HepG2 (cell line): ENCODE data around the gene VDR.

Experiments used
- ELF1 ChIP-seq: sonication (generic); formaldehyde crosslinking; IDR thresholded peaks from 2 replicates; pipeline ENCODE4 v1.4.0; 2020; ENCODE audit warnings: missing genetic modification reagents
- EZH2 ChIP-seq: conservative IDR thresholded peaks from 2 replicates; pipeline ENCODE4 v1.6.1; 2012; ENCODE audit warnings: mild to moderate bottlenecking, low read depth, low read length, moderate library complexity
- FOXM1 ChIP-seq: sonication (generic); formaldehyde crosslinking; IDR thresholded peaks from 2 replicates; pipeline ENCODE4 v1.5.0; 2020; ENCODE audit warnings: missing genetic modification reagents
- FOXP4 ChIP-seq: sonication (generic); formaldehyde crosslinking; IDR thresholded peaks from 2 replicates; pipeline ENCODE4 v1.4.0; 2020; ENCODE audit warnings: missing genetic modification reagents
- POLR2A ChIP-seq, 2 experiments: IDR thresholded peaks; 2 replicates each; pipeline ENCODE4 v1.6.1; 2011; ENCODE audit warnings: low read depth in 2 of 2, low read length in 2 of 2, mild to moderate bottlenecking in 1 of 2, moderate library complexity in 1 of 2; ENCODE audit not compliant: insufficient read depth in 1 of 2
- RBM22 ChIP-seq: fragments of 200-400 bp; formaldehyde crosslinking; optimal IDR thresholded peaks from 2 replicates; pipeline ENCODE3; 2017; ENCODE audit warnings: mild to moderate bottlenecking, low read length, moderate library complexity
- TCF12 ChIP-seq, 2 experiments: fragments of 450-650 bp in 1 of 2; sonication (generic) in 1 of 2; formaldehyde crosslinking in 1 of 2; IDR thresholded peaks; 2 replicates each; pipeline versions ENCODE4 v1.6.1 to v1.8.0; 2017 to 2022; ENCODE audit warnings: antibody characterized with exemption in 1 of 2, mild to moderate bottlenecking in 1 of 2, missing genetic modification reagents in 1 of 2, moderate library complexity in 1 of 2
- TEAD2 ChIP-seq: sonication (generic); formaldehyde crosslinking; IDR thresholded peaks from 2 replicates; pipeline ENCODE4 v1.9.0; 2021; ENCODE audit warnings: missing genetic modification reagents
- ZBTB2 ChIP-seq: sonication (generic); formaldehyde crosslinking; IDR thresholded peaks from 2 replicates; pipeline ENCODE4 v1.8.0; 2022; ENCODE audit warnings: low read depth, missing genetic modification reagents
- ZNF768 ChIP-seq: sonication (generic); formaldehyde crosslinking; IDR thresholded peaks from 2 replicates; pipeline ENCODE4 v1.4.0; 2020; ENCODE audit warnings: missing genetic modification reagents
- ZZZ3 ChIP-seq: sonication (generic); formaldehyde crosslinking; IDR thresholded peaks from 2 replicates; pipeline ENCODE4 v1.4.0; 2020; ENCODE audit warnings: missing genetic modification reagents, mild to moderate bottlenecking, borderline replicate concordance

GRCh38 chr12:47907851-47908454 lies 3.2 kb upstream of the VDR start:
- TF ChIP-seq FOXP4 (CRISPR knock-in tag), result no peak
- TF ChIP-seq TEAD2, result no peak
- TF ChIP-seq ZBTB2 (CRISPR knock-in tag), result no peak
- TF ChIP-seq ZZZ3 (CRISPR knock-in tag), result no peak
- no peak for TF ChIP-seq ELF1 (CRISPR knock-in tag)
- TF ChIP-seq FOXM1, result no peak
- TF ChIP-seq POLR2A (IDR thresholded peaks at IDR 0.05; ENCODE audit: insufficient read depth in 1 of 2, low read depth in 2 of 2, low read length in 2 of 2), result no peak
- TF ChIP-seq RBM22, result no peak
- TF ChIP-seq TCF12 (IDR thresholded peaks at IDR 0.05), result no peak
- no peak for TF ChIP-seq TCF12 (CRISPR knock-in tag; IDR thresholded peaks at IDR 0.05)
- TF ChIP-seq ZNF768 (CRISPR knock-in tag), result no peak
- no peak for TF ChIP-seq EZH2
